Measurements from ENCODE around the gene RIT2. TPM values are rescaled to one million over a fixed set of nuclear protein-coding genes. Genes with fewer than 3 reads are reported as not detected.

RIT2 gene
- total and polyA plus RNA-seq, 5 donors from 2014 or later: not detected

DNA sequence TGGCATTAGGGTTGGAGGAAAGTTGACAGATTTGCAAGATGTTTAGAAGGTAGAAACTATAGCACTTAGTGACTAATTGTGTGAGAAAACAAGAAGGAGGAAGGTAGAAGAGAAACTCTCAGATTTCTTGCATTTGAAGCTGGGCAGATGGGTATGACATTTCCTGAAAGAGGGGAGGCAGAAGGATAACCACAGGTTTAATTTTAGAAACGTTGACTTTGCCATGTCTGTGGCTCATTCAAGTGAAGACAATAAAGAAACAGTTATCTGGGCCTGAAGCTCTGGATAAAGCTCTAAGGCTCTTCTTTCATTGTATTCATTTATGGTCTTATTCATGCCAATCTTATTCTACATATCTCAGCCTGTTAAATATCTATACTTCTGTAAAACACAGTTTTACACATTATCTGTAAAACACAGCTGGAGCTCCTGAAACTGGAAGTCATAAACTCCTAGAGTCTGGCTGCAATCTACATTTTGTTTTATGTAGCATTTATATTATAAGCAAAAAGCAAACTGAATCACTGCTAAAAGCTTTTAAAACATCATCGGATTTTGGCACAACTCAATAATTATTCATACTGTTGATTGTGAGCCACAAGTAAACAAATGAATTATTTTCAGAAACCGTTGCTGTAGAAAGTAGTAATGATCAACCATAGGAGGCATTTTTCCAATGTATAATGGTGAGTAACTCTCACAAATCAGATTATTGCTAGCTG is 138.5 kb downstream of the RIT2 start:
- no peak overlapping the region for H3K27ac ChIP-seq (ENCODE audit: insufficient read depth, low read length, poor library complexity, severe bottlenecking)
- Mint-ChIP-seq H3K9me3 (peaks cover 0 to 16% (median 5%) of the 10 kb centered on the region in 7 donors), H3K4me1 (no peaks in the 10 kb centered on the region), H3K36me3 (no peaks in the 10 kb centered on the region), H3K27me3 (no peaks in the 10 kb centered on the region), H3K27ac (no peak overlapping the region), H3K4me3 (no peak overlapping the region)
- ATAC-seq (ENCODE audit: low read depth in 2 of 2) (no peak), DNase-seq (no peak)
- no peaks in the 10 kb centered on the region for H3K27me3 ChIP-seq (ENCODE audit: control insufficient read depth, insufficient read depth, low read length)
- H3K4me1 ChIP-seq (ENCODE audit: control insufficient read depth, insufficient read depth, low read length, poor library complexity, severe bottlenecking): no peaks in the 10 kb centered on the region
- no peaks in the 10 kb centered on the region for H3K36me3 ChIP-seq (ENCODE audit: control insufficient read depth, insufficient read depth, low read length)
- H3K9me3 ChIP-seq (ENCODE audit: control insufficient read depth in 2 of 2, low read length in 2 of 2): no peaks in the 10 kb centered on the region
- H3K4me3 ChIP-seq (ENCODE audit: low read depth, low read length): no peak overlapping the region

- H3K27me3 ChIP-seq (ENCODE audit: control insufficient read depth, insufficient read depth, low read length): no peaks in the 10 kb centered on the region
- Mint-ChIP-seq H3K4me1 (no peaks in the 10 kb centered on the region), H3K9me3 (peaks cover 0 to 16% (median 3%) of the 10 kb centered on the region in 7 donors), H3K27me3 (no peaks in the 10 kb centered on the region), H3K36me3 (no peaks in the 10 kb centered on the region), H3K27ac (no peak overlapping the region), H3K4me3 (no peak overlapping the region)
- no peaks in the 10 kb centered on the region for H3K36me3 ChIP-seq (ENCODE audit: control insufficient read depth, insufficient read depth, low read length)
- no peaks in the 10 kb centered on the region for H3K9me3 ChIP-seq (ENCODE audit: control insufficient read depth in 2 of 2, low read length in 2 of 2)
- no peak for DNase-seq
- H3K4me1 ChIP-seq (ENCODE audit: control insufficient read depth, insufficient read depth, low read length, poor library complexity, severe bottlenecking): no peaks in the 10 kb centered on the region
- ATAC-seq (ENCODE audit: low read depth in 2 of 2): no peak
- no peak overlapping the region for H3K27ac ChIP-seq (ENCODE audit: insufficient read depth, low read length, poor library complexity, severe bottlenecking)
- H3K4me3 ChIP-seq (ENCODE audit: low read depth, low read length): no peak overlapping the region
Measured at GRCh38 chr18:42969366-42969765, 146.1 kb downstream of the RIT2 start.

GRCh38 chr18:42961298-42961697 is 154.2 kb downstream of the RIT2 start:
- Histone ChIP-seq H3K36me3 (ENCODE audit: control insufficient read depth, insufficient read depth, low read length) (no peaks in the 10 kb centered on the region), H3K4me1 (ENCODE audit: control insufficient read depth, insufficient read depth, low read length, poor library complexity, severe bottlenecking) (no peaks in the 10 kb centered on the region), H3K4me3 (ENCODE audit: low read depth, low read length) (no peak overlapping the region), H3K9me3 (ENCODE audit: control insufficient read depth in 2 of 2, low read length in 2 of 2) (no peaks in the 10 kb centered on the region), H3K27me3 (ENCODE audit: control insufficient read depth, insufficient read depth, low read length) (no peaks in the 10 kb centered on the region), H3K27ac (ENCODE audit: insufficient read depth, low read length, poor library complexity, severe bottlenecking) (no peak overlapping the region)
- peaks cover 0 to 14% (median 4%) of the 10 kb centered on the region in 7 donors for H3K9me3 Mint-ChIP-seq
- no peak for ATAC-seq (ENCODE audit: low read depth in 2 of 2)
- H3K27me3 Mint-ChIP-seq: no peaks in the 10 kb centered on the region
- no peak overlapping the region for H3K27ac Mint-ChIP-seq
- no peaks in the 10 kb centered on the region for H3K36me3 Mint-ChIP-seq
- no peak overlapping the region for H3K4me3 Mint-ChIP-seq
- H3K4me1 Mint-ChIP-seq: no peaks in the 10 kb centered on the region
- no peak for DNase-seq

GRCh38 chr18:42959528-42959927 is 156.0 kb downstream of the RIT2 start:
- H3K9me3 Mint-ChIP-seq: peaks cover 2 to 12% (median 6%) of the 10 kb centered on the region in 7 donors
- no peaks in the 10 kb centered on the region for H3K36me3 Mint-ChIP-seq
- Histone ChIP-seq H3K4me1 (ENCODE audit: control insufficient read depth, insufficient read depth, low read length, poor library complexity, severe bottlenecking) (no peaks in the 10 kb centered on the region), H3K36me3 (ENCODE audit: control insufficient read depth, insufficient read depth, low read length) (no peaks in the 10 kb centered on the region), H3K27ac (ENCODE audit: insufficient read depth, low read length, poor library complexity, severe bottlenecking) (no peak overlapping the region), H3K9me3 (ENCODE audit: control insufficient read depth in 2 of 2, low read length in 2 of 2) (no peaks in the 10 kb centered on the region), H3K4me3 (ENCODE audit: low read depth, low read length) (no peak overlapping the region), H3K27me3 (ENCODE audit: control insufficient read depth, insufficient read depth, low read length) (no peaks in the 10 kb centered on the region)
- no peak overlapping the region for H3K27ac Mint-ChIP-seq
- DNase-seq: no peak
- H3K27me3 Mint-ChIP-seq: no peaks in the 10 kb centered on the region
- no peaks in the 10 kb centered on the region for H3K4me1 Mint-ChIP-seq
- no peak for ATAC-seq (ENCODE audit: low read depth in 2 of 2)
- no peak overlapping the region for H3K4me3 Mint-ChIP-seq

GRCh38 chr18:42958353-42958752 is 157.1 kb downstream of the RIT2 start:
- Histone ChIP-seq H3K9me3 (ENCODE audit: control insufficient read depth in 2 of 2, low read length in 2 of 2) (no peaks in the 10 kb centered on the region), H3K4me1 (ENCODE audit: control insufficient read depth, insufficient read depth, low read length, poor library complexity, severe bottlenecking) (no peaks in the 10 kb centered on the region), H3K27ac (ENCODE audit: insufficient read depth, low read length, poor library complexity, severe bottlenecking) (no peak overlapping the region), H3K27me3 (ENCODE audit: control insufficient read depth, insufficient read depth, low read length) (no peaks in the 10 kb centered on the region), H3K36me3 (ENCODE audit: control insufficient read depth, insufficient read depth, low read length) (no peaks in the 10 kb centered on the region), H3K4me3 (ENCODE audit: low read depth, low read length) (no peak overlapping the region)
- peaks cover 2 to 15% (median 4%) of the 10 kb centered on the region in 7 donors for H3K9me3 Mint-ChIP-seq
- no peak overlapping the region for H3K4me3 Mint-ChIP-seq
- ATAC-seq (ENCODE audit: low read depth in 2 of 2) (no peak), DNase-seq (no peak)
- H3K4me1 Mint-ChIP-seq: no peaks in the 10 kb centered on the region
- no peak overlapping the region for H3K27ac Mint-ChIP-seq
- H3K27me3 Mint-ChIP-seq: no peaks in the 10 kb centered on the region
- H3K36me3 Mint-ChIP-seq: no peaks in the 10 kb centered on the region

DNA sequence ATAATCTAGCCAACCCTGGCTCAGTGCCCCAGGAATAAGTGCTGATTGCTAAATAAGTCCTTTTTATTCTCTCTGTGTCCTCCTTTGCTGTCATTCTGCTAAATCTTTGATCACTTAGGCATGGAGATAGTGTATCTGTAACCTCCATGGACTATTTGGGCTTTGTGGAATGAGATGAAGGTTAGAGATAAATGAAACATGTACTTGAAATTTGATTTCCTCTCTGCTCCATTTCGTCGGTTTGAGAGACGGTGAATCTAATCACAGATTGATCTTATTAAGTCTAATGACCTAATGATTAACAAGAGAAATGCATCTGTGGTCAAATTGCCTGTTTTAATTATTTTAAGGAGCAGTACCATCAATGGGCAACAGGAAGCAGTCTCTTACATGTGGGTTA is 159.2 kb downstream of the RIT2 start:
- Histone ChIP-seq H3K9me3 (ENCODE audit: control insufficient read depth in 2 of 2, low read length in 2 of 2) (no peaks in the 10 kb centered on the region), H3K27ac (ENCODE audit: insufficient read depth, low read length, poor library complexity, severe bottlenecking) (no peak overlapping the region), H3K4me1 (ENCODE audit: control insufficient read depth, insufficient read depth, low read length, poor library complexity, severe bottlenecking) (no peaks in the 10 kb centered on the region), H3K4me3 (ENCODE audit: low read depth, low read length) (no peak overlapping the region), H3K27me3 (ENCODE audit: control insufficient read depth, insufficient read depth, low read length) (no peaks in the 10 kb centered on the region), H3K36me3 (ENCODE audit: control insufficient read depth, insufficient read depth, low read length) (no peaks in the 10 kb centered on the region)
- Mint-ChIP-seq H3K4me3 (no peak overlapping the region), H3K9me3 (peaks cover 2 to 23% (median 4%) of the 10 kb centered on the region in 7 donors), H3K4me1 (no peaks in the 10 kb centered on the region), H3K27me3 (no peaks in the 10 kb centered on the region), H3K27ac (no peak overlapping the region), H3K36me3 (no peaks in the 10 kb centered on the region)
- no peak for ATAC-seq (ENCODE audit: low read depth in 2 of 2)
- no peak for DNase-seq

DNA sequence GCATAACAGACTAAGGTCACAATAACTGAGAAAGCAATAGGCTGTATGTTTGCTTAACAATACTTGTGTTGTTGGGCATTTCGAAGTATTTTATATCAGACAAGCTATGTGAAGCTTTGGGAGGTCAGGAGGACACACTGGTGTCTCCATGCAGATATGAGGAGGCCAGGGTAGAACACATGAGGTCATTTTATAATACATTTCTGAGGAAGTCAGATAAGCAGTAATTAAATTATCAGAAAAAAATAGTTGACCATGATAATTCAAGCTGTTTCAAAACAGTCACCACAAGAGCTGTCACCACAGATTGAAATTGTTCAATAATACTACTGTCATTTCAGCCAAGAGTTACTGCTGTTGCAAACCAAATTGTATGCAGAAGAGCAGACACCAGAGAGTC is 160.6 kb downstream of the RIT2 start:
- H3K4me1 Mint-ChIP-seq: no peaks in the 10 kb centered on the region
- no peak overlapping the region for H3K4me3 Mint-ChIP-seq

DNA sequence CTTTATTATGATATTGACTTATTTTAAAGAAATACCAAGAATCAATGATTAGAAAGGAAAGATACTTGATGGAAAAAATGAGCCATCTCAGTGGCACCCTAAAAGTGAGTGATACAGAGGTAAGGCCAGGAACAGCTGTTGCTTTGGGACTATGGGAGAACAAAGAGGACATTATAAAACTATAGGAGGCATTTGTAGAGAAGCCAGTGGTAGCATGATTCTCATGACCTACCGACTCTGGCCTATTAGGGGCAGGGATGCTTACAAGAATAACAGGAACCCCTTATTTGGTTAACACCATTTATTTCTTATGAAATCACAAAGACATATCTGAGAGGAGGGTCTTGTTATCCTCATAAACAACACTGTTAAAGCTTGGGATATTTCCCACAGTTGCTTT is 162.2 kb downstream of the RIT2 start:
- Mint-ChIP-seq H3K4me1 (no peaks in the 10 kb centered on the region), H3K27ac (no peak overlapping the region), H3K27me3 (no peaks in the 10 kb centered on the region), H3K36me3 (no peaks in the 10 kb centered on the region), H3K4me3 (no peak overlapping the region), H3K9me3 (peaks cover 1 to 30% (median 5%) of the 10 kb centered on the region in 7 donors)
- Histone ChIP-seq H3K36me3 (ENCODE audit: control insufficient read depth, insufficient read depth, low read length) (no peaks in the 10 kb centered on the region), H3K4me3 (ENCODE audit: low read depth, low read length) (no peak overlapping the region), H3K27ac (ENCODE audit: insufficient read depth, low read length, poor library complexity, severe bottlenecking) (no peak overlapping the region), H3K27me3 (ENCODE audit: control insufficient read depth, insufficient read depth, low read length) (no peaks in the 10 kb centered on the region), H3K9me3 (ENCODE audit: control insufficient read depth in 2 of 2, low read length in 2 of 2) (no peaks in the 10 kb centered on the region), H3K4me1 (ENCODE audit: control insufficient read depth, insufficient read depth, low read length, poor library complexity, severe bottlenecking) (no peaks in the 10 kb centered on the region)
- no peak for DNase-seq
- no peak for ATAC-seq (ENCODE audit: low read depth in 2 of 2)

More for the DNA sequence above, 160.6 kb downstream of the RIT2 start:
- Histone ChIP-seq H3K4me1 (ENCODE audit: control insufficient read depth, insufficient read depth, low read length, poor library complexity, severe bottlenecking) (no peaks in the 10 kb centered on the region), H3K27me3 (ENCODE audit: control insufficient read depth, insufficient read depth, low read length) (no peaks in the 10 kb centered on the region), H3K9me3 (ENCODE audit: control insufficient read depth in 2 of 2, low read length in 2 of 2) (no peaks in the 10 kb centered on the region), H3K4me3 (ENCODE audit: low read depth, low read length) (no peak overlapping the region), H3K27ac (ENCODE audit: insufficient read depth, low read length, poor library complexity, severe bottlenecking) (no peak overlapping the region), H3K36me3 (ENCODE audit: control insufficient read depth, insufficient read depth, low read length) (no peaks in the 10 kb centered on the region)
- Mint-ChIP-seq H3K9me3 (peaks cover 2 to 28% (median 5%) of the 10 kb centered on the region in 7 donors), H3K27me3 (no peaks in the 10 kb centered on the region), H3K27ac (no peak overlapping the region), H3K36me3 (no peaks in the 10 kb centered on the region)
- DNase-seq (no peak), ATAC-seq (ENCODE audit: low read depth in 2 of 2) (no peak)
